HG03469 (cell line): ENCODE data around the gene RPIA.
"Not testable (repeated sequence)": the region's sequence is repeated elsewhere in the genome, so short reads cannot be mapped to it uniquely, and the experiment has no call there.

Source experiments
- ATAC-seq: cut with Tn5 transposase; IDR thresholded peaks from one replicate; pipeline ENCODE4 v1.9.1; 2021; ENCODE audit warnings: mild to moderate bottlenecking, moderate library complexity, moderate number of reproducible peaks; ENCODE audit not compliant: unreplicated experiment

RPIA gene

DNA sequence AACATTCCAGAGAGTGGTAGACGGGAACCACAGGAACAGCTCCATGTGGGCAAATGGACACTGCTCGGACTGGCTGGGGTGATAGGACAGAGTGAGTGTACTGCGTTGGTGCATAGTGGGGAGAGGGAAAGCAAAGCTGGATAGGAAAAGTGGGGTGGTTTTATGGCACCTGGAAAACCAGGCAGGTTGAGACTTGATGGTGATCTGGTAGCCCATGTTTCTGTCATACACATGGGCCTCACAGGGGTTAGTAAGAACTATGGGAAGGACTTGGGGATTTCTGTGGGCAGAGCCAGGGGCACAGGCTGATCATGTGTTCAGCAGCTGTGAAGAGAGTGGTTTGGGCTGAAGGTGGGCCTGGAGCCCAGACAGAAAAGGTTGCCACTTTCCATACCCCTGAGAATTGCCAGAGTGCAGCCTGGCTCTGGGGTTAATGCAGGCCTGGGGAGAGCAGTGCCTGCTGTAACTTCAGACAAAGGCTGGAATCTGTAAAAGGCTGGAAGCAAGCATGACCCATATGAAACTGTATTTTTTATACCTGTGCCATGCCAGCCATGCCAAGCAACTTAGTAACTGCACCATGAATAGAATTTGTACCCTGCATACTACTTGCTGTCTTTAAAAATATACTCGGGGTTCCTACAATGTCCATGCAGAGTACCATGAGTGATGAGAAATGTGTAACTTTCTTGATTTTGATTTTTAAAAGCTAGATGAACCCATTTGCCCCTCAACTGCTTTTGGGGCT, 41.9 kb downstream of the RPIA start:
- ATAC-seq = no peak

DNA sequence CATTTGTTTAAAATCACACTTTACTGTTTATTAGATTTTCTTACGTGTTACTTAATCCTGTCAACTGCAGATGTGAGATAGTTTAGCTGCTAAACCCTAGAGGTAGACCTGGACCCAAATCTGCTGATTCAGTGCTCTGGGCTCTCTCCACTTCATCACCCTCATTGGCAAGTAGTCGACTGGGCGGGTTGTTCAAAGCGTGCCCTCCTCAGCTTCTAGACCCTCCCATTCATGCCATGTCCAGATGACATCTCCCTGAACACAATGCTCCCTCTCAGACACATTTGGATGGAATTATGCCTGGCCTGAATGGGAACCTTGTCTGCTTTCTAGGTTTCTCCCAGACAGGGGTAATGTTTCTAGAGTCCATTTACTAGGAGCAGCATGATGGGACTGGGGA, 43.7 kb downstream of the RPIA start:
- no peak for ATAC-seq

DNA sequence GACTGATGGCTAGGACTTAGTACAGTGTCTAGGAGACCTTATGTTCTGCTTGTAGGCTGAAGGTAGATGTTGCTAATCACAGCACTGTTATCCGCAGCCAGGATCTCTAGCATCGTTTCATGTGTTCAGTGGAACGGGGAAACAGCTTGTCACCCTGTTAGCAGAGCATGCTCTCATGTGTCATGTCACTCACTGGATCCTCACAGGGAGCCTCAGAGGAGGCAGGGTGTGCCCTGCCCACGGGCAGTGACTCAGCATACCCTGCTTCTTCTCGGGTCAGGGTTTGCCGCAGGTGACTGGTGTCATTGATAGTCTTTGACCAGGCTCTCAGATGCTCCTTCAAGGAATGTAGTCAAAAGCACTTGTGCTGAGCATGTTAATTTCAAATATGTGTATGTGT, 44.4 kb downstream of the RPIA start:
- no peak for ATAC-seq

DNA sequence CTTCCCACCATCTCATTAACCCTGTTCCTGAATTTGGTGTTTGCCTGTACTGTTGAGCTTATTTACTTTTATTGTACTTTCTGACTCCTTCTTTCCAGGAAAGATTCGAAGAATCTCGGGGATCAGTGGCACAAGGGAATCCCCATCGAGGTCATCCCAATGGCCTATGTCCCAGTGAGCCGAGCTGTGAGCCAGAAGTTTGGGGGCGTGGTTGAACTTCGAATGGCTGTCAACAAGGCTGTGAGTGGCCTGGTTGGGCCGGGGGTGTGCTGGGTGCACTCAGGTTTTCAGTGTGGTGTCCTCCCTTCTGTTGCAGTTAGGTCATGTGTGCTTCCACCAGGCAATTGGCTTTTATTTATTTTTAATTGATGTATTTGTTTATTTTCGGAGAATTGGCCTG, 45.0 kb downstream of the RPIA start:
- no peak for ATAC-seq

- ATAC-seq = no peak
These were observed 45.9 kb downstream of the RPIA start for GRCh38 chr2:88737385-88737784.

- ATAC-seq = no peak
These were observed 46.8 kb downstream of the RPIA start for GRCh38 chr2:88738271-88738670.

GRCh38 chr2:88739985-88740600, 48.6 kb downstream of the RPIA start:
- peak; percentile 90 for ATAC-seq

- ATAC-seq = no peak
These were observed 55.5 kb downstream of the RPIA start for GRCh38 chr2:88746929-88747490.

GRCh38 chr2:88747990-88748389, 56.5 kb downstream of the RPIA start:
- ATAC-seq = no peak

GRCh38 chr2:88751768-88752167, 60.3 kb downstream of the RPIA start:
- no peak for ATAC-seq

GRCh38 chr2:88753833-88754584, 62.5 kb downstream of the RPIA start:
- peak; percentile 83 for ATAC-seq

DNA sequence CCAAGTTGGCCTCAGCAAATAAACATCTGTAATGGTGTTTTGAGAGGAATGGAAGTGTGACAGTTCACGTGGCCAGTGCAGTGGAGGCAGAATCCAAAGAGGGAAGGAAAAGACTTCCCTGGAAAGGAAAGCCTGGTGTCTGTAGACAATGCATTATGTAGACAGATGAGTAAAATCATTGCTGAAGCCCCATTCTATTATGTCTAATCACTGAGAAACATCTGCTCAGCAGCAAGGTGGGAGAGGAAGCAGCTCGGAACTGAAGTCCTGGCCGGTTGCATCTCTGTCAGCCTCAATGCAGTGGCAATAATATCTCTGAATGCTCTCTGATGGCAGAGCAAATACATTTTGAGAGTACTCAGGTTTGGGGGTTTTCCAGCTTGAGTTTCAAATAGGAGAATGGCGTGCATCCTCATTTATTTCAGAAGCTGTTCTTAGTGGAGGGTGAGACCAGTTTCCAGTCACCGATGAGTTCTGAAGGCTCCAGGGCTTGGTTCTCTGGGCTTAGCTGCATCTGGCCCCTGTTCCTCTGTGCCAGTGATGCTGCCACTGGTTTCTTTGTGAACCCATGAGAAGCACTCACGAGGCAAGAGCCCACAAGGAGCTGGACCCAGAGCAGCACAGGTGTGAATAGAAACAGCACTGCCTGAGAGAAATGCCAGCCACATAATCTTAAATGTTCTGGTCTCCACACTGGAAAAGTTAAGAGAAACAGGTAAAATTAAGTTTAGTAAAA, 63.3 kb downstream of the RPIA start:
- peak; percentile 25 for ATAC-seq

DNA sequence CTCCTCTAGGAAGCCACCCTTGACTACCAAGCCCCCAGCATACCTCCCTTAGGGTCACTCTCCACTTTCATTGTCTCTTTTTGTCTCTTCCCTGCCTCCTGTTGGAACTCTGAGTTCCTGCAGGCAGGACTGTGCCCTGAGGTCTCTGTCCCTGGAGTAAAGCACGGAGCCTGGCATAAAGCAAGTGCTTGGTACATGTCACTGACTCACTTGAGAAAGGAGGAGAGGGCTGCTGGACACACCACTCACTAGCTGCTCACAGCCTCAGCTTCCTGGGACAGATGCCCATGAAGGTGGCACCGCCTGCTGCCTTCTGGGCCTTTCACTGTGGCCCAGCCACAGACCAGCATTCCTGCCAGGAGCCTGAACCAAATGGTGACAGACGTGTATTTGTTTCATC, 64.4 kb downstream of the RPIA start:
- no peak for ATAC-seq

DNA sequence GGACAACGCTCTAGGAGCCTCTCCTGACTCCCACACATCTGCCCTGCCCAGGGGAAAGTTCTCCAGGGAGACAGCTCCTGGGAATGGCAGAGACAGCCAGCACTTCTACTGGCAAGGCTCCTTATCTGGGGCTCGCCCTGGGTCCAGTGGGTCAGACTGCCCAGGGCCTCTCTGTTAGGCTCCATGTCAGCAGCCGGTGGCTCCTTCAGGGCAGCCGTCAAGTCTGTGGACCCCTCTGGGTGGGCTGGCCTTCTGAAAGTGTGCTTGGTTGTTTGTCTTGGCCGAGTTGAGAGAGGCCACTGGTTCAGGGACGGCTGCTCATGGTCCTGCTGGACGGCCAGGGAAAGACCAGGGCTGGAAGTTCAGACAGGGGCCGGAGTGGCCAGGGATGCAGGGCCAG, 65.6 kb downstream of the RPIA start:
- no peak for ATAC-seq

- ATAC-seq = not testable (repeated sequence)
These were observed 67.2 kb downstream of the RPIA start for GRCh38 chr2:88758702-88759101.

DNA sequence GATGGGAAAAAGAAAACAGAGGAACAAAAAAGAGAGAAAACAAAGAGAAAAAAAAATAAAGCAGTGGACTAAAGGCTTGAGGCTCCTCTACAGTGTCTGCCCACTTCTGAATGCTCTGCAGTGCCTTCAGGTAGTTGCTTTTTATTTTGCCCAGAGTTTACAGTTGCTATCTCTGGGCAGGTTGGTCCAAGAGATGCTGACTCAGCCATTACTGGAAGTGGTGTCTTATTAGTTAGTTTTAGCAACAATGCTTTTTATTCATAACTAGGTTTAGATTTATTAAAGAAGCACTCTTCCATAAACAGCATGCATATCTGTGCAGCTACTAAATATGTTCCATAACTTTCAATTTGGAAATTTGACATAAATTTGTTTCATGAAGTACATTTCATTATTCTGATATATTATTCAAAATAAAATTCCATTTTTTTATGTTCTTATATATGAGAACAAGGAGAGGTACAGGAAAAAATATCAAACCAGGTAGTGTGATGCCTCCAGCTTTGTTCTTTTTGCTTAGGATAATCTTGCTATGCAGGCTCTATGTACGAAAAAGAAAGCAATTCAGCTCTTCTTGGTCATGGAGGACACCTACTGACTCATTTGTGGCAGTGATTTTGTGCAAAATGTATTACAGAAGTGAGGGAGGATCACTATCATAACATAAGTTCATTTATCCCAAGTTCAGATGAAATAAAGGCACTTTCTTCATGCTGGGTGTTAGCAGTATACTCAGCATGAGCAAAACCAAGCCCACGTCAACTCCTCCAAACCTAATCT, 69.5 kb downstream of the RPIA start:
- ATAC-seq = no peak

- ATAC-seq = no peak
These were observed 72.8 kb downstream of the RPIA start for GRCh38 chr2:88764141-88764849.

GRCh38 chr2:88764850-88765153, 73.3 kb downstream of the RPIA start:
- no peak for ATAC-seq

DNA sequence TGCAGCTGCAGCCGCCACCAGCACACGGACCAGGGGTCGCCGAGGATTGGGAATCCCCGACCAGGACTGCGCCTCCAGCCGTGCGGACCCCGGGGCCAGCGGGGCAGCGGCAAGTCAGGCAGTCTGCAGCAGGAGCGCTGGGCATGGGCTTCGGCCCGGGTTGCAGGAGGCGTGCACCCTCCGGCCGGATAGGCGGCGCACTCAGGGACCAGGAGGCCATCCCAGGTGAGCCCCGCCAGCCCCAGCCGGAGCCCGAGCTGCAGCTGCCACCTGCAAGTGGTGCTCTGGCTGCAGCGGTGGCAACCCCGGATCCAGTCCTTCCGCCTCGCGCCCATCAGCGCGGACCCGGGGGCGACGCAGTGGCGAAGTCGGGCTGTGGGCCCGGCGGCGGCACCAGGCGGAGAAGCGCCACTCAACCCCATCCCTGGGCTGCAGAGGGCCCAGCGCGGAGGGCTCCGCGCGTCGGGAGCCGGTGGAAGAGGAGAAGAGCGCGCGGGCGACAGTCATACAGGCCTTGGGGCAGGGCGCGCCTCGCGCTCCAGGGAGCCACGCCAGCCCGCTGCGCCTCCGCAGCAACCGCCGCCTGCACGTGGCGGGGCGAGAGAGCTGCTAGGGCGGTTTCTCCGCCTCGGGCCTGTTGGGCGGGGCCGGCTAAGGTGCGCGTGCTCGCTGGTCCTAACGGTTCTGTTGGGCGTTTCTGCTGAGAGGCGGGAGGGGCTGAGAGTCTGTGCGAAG, 73.8 kb downstream of the RPIA start:
- no peak for ATAC-seq
